ENCODE measurements around the gene SALL3.

SALL3 gene

DNA sequence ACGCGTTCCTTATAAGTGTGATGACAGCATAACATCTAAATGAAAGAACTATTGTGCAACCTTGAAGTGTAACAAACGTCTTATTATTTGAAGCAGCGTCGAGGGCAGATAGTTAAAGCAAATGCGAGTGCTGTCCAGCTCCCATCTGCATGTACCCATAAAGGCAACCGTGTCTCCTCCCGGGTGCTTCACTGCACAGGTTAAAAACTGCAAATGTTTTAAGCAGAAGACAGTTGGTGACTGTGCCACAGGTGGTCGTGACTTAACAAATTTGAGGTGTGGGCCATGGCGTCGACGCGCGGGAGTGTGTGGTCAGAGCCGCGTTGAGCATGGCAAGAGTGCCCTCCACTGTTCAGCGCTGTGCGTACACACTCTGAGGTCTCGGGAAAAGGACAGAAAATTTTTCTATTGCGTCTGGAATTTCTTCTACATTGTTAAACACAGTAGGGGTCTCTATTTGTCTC lies 6.4 kb downstream of the SALL3 start:
- no peaks in the 10 kb centered on the region for H3K4me1 ChIP-seq (ENCODE audit: control insufficient read depth, insufficient read depth, low read length)
- no peaks in the 10 kb centered on the region for H3K36me3 ChIP-seq (ENCODE audit: control insufficient read depth, insufficient read depth, low read length)
- no peak overlapping the region for H3K9ac ChIP-seq (ENCODE audit: low read length)
- H3K9me3 ChIP-seq (ENCODE audit: control insufficient read depth, low read length), result no peaks in the 10 kb centered on the region
- peaks cover 53% of the 10 kb centered on the region for H3K27me3 ChIP-seq (ENCODE audit: control insufficient read depth, insufficient read depth, low read length)
- H3K4me3 ChIP-seq (ENCODE audit: low read length), result no peak overlapping the region

DNA sequence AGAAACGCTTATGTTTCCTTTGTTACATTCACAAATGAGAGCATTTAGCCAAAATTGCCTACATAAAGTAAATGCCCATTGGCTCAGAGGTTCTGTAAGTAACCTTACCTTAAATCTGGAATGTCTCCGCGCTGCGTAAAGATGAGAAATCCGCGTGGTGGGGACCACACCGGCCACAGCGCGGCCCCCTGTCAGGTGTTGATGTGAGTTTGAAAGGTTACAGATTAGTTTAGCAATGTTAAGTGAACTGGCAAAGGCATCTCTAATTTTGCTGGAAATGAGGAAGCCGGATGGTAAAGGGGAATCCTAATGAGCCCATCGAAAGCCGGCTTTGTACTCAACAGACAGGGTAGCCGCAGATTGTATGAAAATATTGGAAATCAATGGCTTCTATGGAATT lies 11.8 kb downstream of the SALL3 start:
- Histone ChIP-seq H3K4me1 (ENCODE audit: control insufficient read depth, insufficient read depth, low read length) (no peaks in the 10 kb centered on the region), H3K4me3 (ENCODE audit: low read length) (no peak overlapping the region), H3K27me3 (ENCODE audit: control insufficient read depth, insufficient read depth, low read length) (peaks cover 9% of the 10 kb centered on the region), H3K9me3 (ENCODE audit: control insufficient read depth, low read length) (no peaks in the 10 kb centered on the region), H3K9ac (ENCODE audit: low read length) (no peak overlapping the region), H3K36me3 (ENCODE audit: control insufficient read depth, insufficient read depth, low read length) (no peaks in the 10 kb centered on the region)

GRCh38 chr18:78992041-78993011 lies 12.7 kb downstream of the SALL3 start:
- H3K4me3 ChIP-seq (ENCODE audit: low read length), result no peak overlapping the region
- H3K4me1 ChIP-seq (ENCODE audit: control insufficient read depth, insufficient read depth, low read length), result no peaks in the 10 kb centered on the region
- H3K27me3 ChIP-seq (ENCODE audit: control insufficient read depth, insufficient read depth, low read length), result peaks cover 6% of the 10 kb centered on the region
- H3K9ac ChIP-seq (ENCODE audit: low read length), result no peak overlapping the region
- H3K9me3 ChIP-seq (ENCODE audit: control insufficient read depth, low read length), result no peaks in the 10 kb centered on the region
- H3K36me3 ChIP-seq (ENCODE audit: control insufficient read depth, insufficient read depth, low read length), result no peaks in the 10 kb centered on the region

DNA sequence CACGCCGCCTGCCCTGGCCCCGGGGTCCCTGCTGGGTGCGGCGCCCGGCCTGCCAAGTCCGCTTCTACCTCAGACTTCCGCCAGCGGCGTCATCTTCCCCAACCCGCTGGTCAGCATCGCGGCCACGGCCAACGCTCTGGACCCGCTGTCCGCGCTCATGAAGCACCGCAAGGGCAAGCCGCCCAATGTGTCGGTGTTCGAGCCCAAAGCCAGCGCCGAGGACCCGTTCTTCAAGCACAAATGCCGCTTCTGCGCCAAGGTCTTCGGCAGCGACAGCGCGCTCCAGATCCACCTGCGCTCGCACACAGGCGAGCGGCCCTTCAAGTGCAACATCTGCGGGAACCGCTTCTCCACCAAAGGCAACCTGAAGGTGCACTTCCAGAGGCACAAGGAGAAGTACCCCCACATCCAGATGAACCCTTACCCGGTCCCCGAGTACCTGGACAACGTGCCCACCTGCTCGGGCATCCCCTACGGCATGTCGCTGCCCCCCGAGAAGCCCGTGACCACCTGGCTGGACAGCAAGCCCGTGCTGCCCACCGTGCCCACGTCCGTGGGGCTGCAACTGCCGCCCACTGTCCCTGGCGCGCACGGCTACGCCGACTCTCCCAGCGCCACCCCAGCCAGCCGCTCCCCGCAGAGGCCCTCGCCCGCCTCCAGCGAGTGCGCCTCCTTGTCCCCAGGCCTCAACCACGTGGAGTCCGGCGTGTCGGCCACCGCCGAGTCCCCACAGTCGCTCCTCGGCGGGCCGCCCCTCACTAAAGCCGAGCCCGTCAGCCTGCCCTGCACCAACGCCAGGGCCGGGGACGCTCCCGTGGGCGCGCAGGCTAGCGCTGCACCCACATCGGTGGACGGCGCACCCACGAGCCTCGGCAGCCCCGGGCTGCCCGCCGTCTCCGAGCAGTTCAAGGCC lies 13.7 kb downstream of the SALL3 start:
- no peak overlapping the region for H3K4me3 ChIP-seq (ENCODE audit: low read length)
- no peaks in the 10 kb centered on the region for H3K27me3 ChIP-seq (ENCODE audit: control insufficient read depth, insufficient read depth, low read length)
- H3K9ac ChIP-seq (ENCODE audit: low read length), result no peak overlapping the region
- H3K9me3 ChIP-seq (ENCODE audit: control insufficient read depth, low read length), result no peaks in the 10 kb centered on the region
- H3K4me1 ChIP-seq (ENCODE audit: control insufficient read depth, insufficient read depth, low read length), result no peaks in the 10 kb centered on the region
- no peaks in the 10 kb centered on the region for H3K36me3 ChIP-seq (ENCODE audit: control insufficient read depth, insufficient read depth, low read length)

GRCh38 chr18:78994000-78994399 lies 14.4 kb downstream of the SALL3 start:
- H3K4me3 ChIP-seq (ENCODE audit: low read length), result no peak overlapping the region
- no peak overlapping the region for H3K9ac ChIP-seq (ENCODE audit: low read length)
- no peaks in the 10 kb centered on the region for H3K9me3 ChIP-seq (ENCODE audit: control insufficient read depth, low read length)
- no peaks in the 10 kb centered on the region for H3K4me1 ChIP-seq (ENCODE audit: control insufficient read depth, insufficient read depth, low read length)
- H3K27me3 ChIP-seq (ENCODE audit: control insufficient read depth, insufficient read depth, low read length), result no peaks in the 10 kb centered on the region
- H3K36me3 ChIP-seq (ENCODE audit: control insufficient read depth, insufficient read depth, low read length), result no peaks in the 10 kb centered on the region

DNA sequence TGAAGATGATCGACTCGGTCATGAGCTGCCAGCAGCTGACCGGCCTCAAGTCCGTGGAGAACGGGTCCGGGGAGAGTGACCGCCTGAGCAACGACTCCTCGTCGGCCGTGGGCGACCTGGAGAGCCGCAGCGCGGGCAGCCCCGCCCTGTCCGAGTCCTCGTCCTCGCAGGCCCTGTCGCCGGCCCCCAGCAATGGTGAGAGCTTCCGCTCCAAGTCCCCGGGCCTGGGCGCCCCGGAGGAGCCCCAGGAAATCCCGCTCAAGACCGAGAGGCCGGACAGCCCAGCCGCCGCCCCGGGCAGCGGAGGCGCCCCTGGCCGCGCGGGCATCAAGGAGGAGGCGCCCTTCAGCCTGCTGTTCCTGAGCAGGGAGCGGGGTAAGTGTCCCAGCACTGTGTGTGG lies 14.9 kb downstream of the SALL3 start:
- H3K4me1 ChIP-seq (ENCODE audit: control insufficient read depth, insufficient read depth, low read length), result no peaks in the 10 kb centered on the region
- no peak overlapping the region for H3K9ac ChIP-seq (ENCODE audit: low read length)
- peaks cover under 1% of the 10 kb centered on the region for H3K27me3 ChIP-seq (ENCODE audit: control insufficient read depth, insufficient read depth, low read length)
- no peaks in the 10 kb centered on the region for H3K36me3 ChIP-seq (ENCODE audit: control insufficient read depth, insufficient read depth, low read length)
- H3K9me3 ChIP-seq (ENCODE audit: control insufficient read depth, low read length), result no peaks in the 10 kb centered on the region
- no peak overlapping the region for H3K4me3 ChIP-seq (ENCODE audit: low read length)

GRCh38 chr18:78994977-78995582 lies 15.5 kb downstream of the SALL3 start:
- no peaks in the 10 kb centered on the region for H3K4me1 ChIP-seq (ENCODE audit: control insufficient read depth, insufficient read depth, low read length)
- peaks cover 5% of the 10 kb centered on the region for H3K27me3 ChIP-seq (ENCODE audit: control insufficient read depth, insufficient read depth, low read length)
- no peak overlapping the region for H3K9ac ChIP-seq (ENCODE audit: low read length)
- H3K4me3 ChIP-seq (ENCODE audit: low read length), result no peak overlapping the region
- no peaks in the 10 kb centered on the region for H3K36me3 ChIP-seq (ENCODE audit: control insufficient read depth, insufficient read depth, low read length)
- no peaks in the 10 kb centered on the region for H3K9me3 ChIP-seq (ENCODE audit: control insufficient read depth, low read length)

DNA sequence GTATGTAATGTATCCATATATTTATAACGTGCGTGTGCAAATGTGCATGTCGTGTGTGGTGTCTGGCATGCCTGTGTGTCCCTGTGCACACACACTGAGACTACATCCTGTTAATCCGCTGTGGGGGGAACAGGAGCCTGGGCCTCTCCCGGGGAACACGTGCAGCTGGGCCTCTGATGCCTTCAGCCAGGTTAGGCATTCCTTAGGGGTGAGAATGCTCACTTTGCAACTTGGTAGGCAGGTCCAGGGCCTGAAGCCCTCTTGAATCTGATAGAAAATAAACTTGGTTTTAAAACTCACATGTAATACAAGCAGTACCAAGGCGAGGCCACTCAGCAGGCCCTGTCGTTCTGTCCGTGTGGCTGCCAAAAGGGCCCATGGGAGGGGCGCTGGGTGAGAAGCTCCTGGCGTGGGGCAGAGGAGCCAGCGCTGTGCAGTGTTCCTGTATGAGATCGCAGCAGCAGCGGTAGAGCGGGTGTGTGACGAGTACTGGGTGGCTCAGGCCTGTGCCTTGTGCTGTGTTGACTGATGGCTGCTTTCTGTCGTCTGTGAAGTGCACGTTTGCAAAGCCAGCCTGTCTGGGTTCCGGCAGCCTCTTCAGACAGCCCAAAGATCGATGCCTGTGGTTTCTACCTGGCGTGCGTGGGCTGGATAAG lies 16.2 kb downstream of the SALL3 start:
- Histone ChIP-seq H3K9ac (ENCODE audit: low read length) (no peak overlapping the region), H3K27me3 (ENCODE audit: control insufficient read depth, insufficient read depth, low read length) (peaks cover 8% of the 10 kb centered on the region), H3K4me1 (ENCODE audit: control insufficient read depth, insufficient read depth, low read length) (no peaks in the 10 kb centered on the region), H3K4me3 (ENCODE audit: low read length) (no peak overlapping the region), H3K36me3 (ENCODE audit: control insufficient read depth, insufficient read depth, low read length) (no peaks in the 10 kb centered on the region), H3K9me3 (ENCODE audit: control insufficient read depth, low read length) (no peaks in the 10 kb centered on the region)

DNA sequence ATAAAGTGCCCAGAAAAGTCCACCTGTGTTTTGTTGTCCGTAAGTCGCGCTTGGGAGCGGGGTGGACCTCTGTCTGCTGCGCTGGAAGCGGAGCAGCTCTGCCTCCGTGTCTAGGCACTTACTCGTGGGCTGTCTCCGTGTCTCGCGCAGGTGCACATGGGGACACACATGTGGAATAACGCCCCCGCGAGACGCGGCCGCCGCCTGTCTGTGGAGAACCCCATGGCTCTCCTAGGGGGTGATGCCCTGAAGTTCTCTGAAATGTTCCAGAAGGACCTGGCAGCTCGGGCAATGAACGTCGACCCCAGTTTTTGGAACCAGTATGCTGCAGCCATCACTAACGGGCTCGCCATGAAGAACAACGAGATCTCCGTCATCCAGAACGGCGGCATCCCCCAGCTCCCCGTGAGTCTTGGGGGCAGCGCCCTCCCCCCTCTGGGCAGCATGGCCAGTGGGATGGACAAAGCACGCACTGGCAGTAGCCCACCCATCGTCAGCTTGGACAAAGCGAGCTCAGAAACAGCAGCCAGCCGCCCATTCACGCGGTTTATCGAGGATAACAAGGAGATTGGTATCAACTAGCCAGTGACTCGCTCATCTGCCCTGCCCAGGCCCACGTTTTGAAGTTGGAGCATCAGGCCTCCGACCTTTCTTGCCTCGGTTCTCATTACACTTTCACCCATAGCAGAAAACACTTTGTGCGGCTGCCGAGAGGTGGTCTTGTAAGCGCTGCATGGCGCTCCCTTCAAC lies 17.3 kb downstream of the SALL3 start:
- H3K27me3 ChIP-seq (ENCODE audit: control insufficient read depth, insufficient read depth, low read length), result peaks cover 8% of the 10 kb centered on the region
- H3K36me3 ChIP-seq (ENCODE audit: control insufficient read depth, insufficient read depth, low read length), result no peaks in the 10 kb centered on the region
- H3K4me1 ChIP-seq (ENCODE audit: control insufficient read depth, insufficient read depth, low read length), result no peaks in the 10 kb centered on the region
- no peaks in the 10 kb centered on the region for H3K9me3 ChIP-seq (ENCODE audit: control insufficient read depth, low read length)
- no peak overlapping the region for H3K4me3 ChIP-seq (ENCODE audit: low read length)
- no peak overlapping the region for H3K9ac ChIP-seq (ENCODE audit: low read length)

- Histone ChIP-seq H3K9me3 (ENCODE audit: control insufficient read depth, low read length) (no peaks in the 10 kb centered on the region), H3K4me3 (ENCODE audit: low read length) (no peak overlapping the region), H3K27me3 (ENCODE audit: control insufficient read depth, insufficient read depth, low read length) (peaks cover 8% of the 10 kb centered on the region), H3K36me3 (ENCODE audit: control insufficient read depth, insufficient read depth, low read length) (no peaks in the 10 kb centered on the region), H3K9ac (ENCODE audit: low read length) (no peak overlapping the region), H3K4me1 (ENCODE audit: control insufficient read depth, insufficient read depth, low read length) (no peaks in the 10 kb centered on the region)
These were observed 18.9 kb downstream of the SALL3 start for GRCh38 chr18:78998371-78999071.
